Motor neuron (in vitro differentiated cells): ENCODE results near the gene CDKL1. TPM values are rescaled to one million over a fixed set of nuclear protein-coding genes. Genes with fewer than 3 reads are reported as not detected.

Experiments used
- ATAC-seq, 8 experiments: fragments of 200-7000 bp; cut with Tn5 transposase; replicated peaks in 6 of 8; 2 replicates each; pipeline ENCODE4 v1.8.0; 2021; ENCODE audit warnings: mild to moderate bottlenecking in 8 of 8, moderate library complexity in 8 of 8
- H3K27ac ChIP-seq, 2 donors: fragments of 250-450 bp; sonication (Bioruptor Pico); 2 replicates each; pipeline ENCODE4 v1.9.0; 2021; ENCODE audit warnings: antibody characterized with exemption in 2 of 2, mild to moderate bottlenecking in 2 of 2, moderate library complexity in 1 of 2
- H3K4me1 ChIP-seq, 2 donors: fragments of 250-450 bp; sonication (Bioruptor Pico); replicated peaks in 1 of 2; 2 replicates each; pipeline ENCODE4 v1.6.1; 2021; ENCODE audit warnings: antibody characterized with exemption in 2 of 2, mild to moderate bottlenecking in 2 of 2, moderate library complexity in 1 of 2
- H3K4me3 ChIP-seq, 5 donors: fragments of 250-450 bp; sonication (Bioruptor Pico); 2 replicates each; pipeline ENCODE4 v1.9.0; 2021; ENCODE audit warnings: antibody characterized with exemption in 5 of 5, mild to moderate bottlenecking in 5 of 5, moderate library complexity in 4 of 5
- WGBS, 10 experiments: fragments of 450-650 bp; shearing (Covaris generic); methylation state at CpG; one replicate each; pipeline ENCODE4 v1.0.0; 2022; 5-methylcytosine and 5-hydroxymethylcytosine counted together
- in situ Hi-C, 9 experiments: fragments of 400-800 bp; cut with MboI; loops; one replicate each; pipeline ENCODE4 v1.15.0; 2021; ENCODE audit warnings: low sequenced_read_pairs in 9 of 9, low pct_unique_long_range_greater_than_20kb in 2 of 9; ENCODE audit not compliant: unreplicated experiment in 9 of 9
- total RNA-seq, 8 experiments: library from RNA; unstranded; fragments of 300-600 nt; gene quantifications; 2 replicates each; pipeline versions ENCODE4 v1.2.3 to v1.2.4, GENCODE V29; 2022

CDKL1 gene
- total RNA-seq, 8 experiments from 2014 or later, result 1.2 to 8.4 (median 2.5) TPM

GRCh38 chr14:50400461-50400860 is 3.8 kb upstream of the CDKL1 start:
- Histone ChIP-seq H3K4me1 (peaks cover 0 to 7% of the 10 kb centered on the region in 2 donors), H3K4me3 (no peak overlapping the region), H3K27ac (no peak overlapping the region)
- no peak for ATAC-seq
- in situ Hi-C loops, result no loop called here
- 69 to 100% (median 94%) methylated on average over 1 to 2 of the region's 2 CpGs; no CpG with 5 or more reads in 3 of the 10 experiments for WGBS, 10 experiments

GRCh38 chr14:50399251-50400032 is 2.8 kb upstream of the CDKL1 start:
- in situ Hi-C loops, result no loop called here
- WGBS, 10 experiments, result 0 to 92% (median 79%) methylated on average over 2 to 6 of the region's 6 CpGs
- Histone ChIP-seq H3K4me1 (peaks cover 0 to 7% of the 10 kb centered on the region in 2 donors), H3K27ac (no peak overlapping the region), H3K4me3 (no peak overlapping the region)
- ATAC-seq, result no peak

- in situ Hi-C loops, result no loop called here
- ATAC-seq, result no peak
- Histone ChIP-seq H3K4me1 (peaks cover 0 to 7% of the 10 kb centered on the region in 2 donors), H3K4me3 (no peak overlapping the region), H3K27ac (no peak overlapping the region)
- 86 to 100% (median 100%) methylated on average over 1 to 2 of the region's 2 CpGs; no CpG with 5 or more reads in 1 of the 10 experiments for WGBS, 10 experiments
These were observed 1.5 kb upstream of the CDKL1 start for GRCh38 chr14:50398189-50398580.

- peaks cover 0 to 7% of the 10 kb centered on the region in 2 donors for H3K4me1 ChIP-seq
- ATAC-seq, result peak in 3 of 8 experiments; percentile 1 to 7 (median 2)
- H3K27ac ChIP-seq, result no peak overlapping the region
- in situ Hi-C loops, result no loop called here
- 0 to 75% (median 28%) methylated on average over 1 to 9 of the region's 9 CpGs; no CpG with 5 or more reads in 2 of the 10 experiments for WGBS, 10 experiments
- H3K4me3 ChIP-seq, result peak overlapping the region; percentile 43 to 52 (median 47)
These were observed 908 bp upstream of the CDKL1 start for GRCh38 chr14:50397390-50398188.

GRCh38 chr14:50395448-50395847 is 1.2 kb downstream of the CDKL1 start:
- Histone ChIP-seq H3K27ac (no peak overlapping the region), H3K4me3 (no peak overlapping the region), H3K4me1 (peaks cover 0 to 7% of the 10 kb centered on the region in 2 donors)
- in situ Hi-C loops, result no loop called here
- ATAC-seq, result no peak
- WGBS, 10 experiments, result 17 to 100% (median 85%) methylated on average over 1 to 5 of the region's 5 CpGs

GRCh38 chr14:50394713-50395112 is 2.0 kb downstream of the CDKL1 start:
- ATAC-seq, result no peak
- H3K4me3 ChIP-seq, result no peak overlapping the region
- peaks cover 0 to 7% of the 10 kb centered on the region in 2 donors for H3K4me1 ChIP-seq
- WGBS, 10 experiments, result 54 to 100% (median 91%) methylated on average over 2 to 5 of the region's 5 CpGs
- H3K27ac ChIP-seq, result no peak overlapping the region
- in situ Hi-C loops, result no loop called here

GRCh38 chr14:50389668-50390441 is 6.8 kb downstream of the CDKL1 start:
- Histone ChIP-seq H3K4me3 (no peak overlapping the region), H3K4me1 (no peaks in the 10 kb centered on the region), H3K27ac (no peak overlapping the region)
- in situ Hi-C loops, result no loop called here
- no peak for ATAC-seq
- WGBS, 10 experiments, result 77 to 100% (median 84%) methylated on average over 1 to 7 of the region's 9 CpGs; no CpG with 5 or more reads in 1 of the 10 experiments

GRCh38 chr14:50388256-50388931 is 8.3 kb downstream of the CDKL1 start:
- ATAC-seq, result peak in 2 of 8 experiments; percentile 38 to 53
- WGBS, 10 experiments, result 26 to 100% (median 80%) methylated on average over 2 to 5 of the region's 9 CpGs; no CpG with 5 or more reads in 3 of the 10 experiments
- H3K4me1 ChIP-seq, result no peaks in the 10 kb centered on the region

GRCh38 chr14:50387548-50387947 is 9.1 kb downstream of the CDKL1 start:
- no peaks in the 10 kb centered on the region for H3K4me1 ChIP-seq
- 100% methylated on average over 1 of the region's 1 CpG; no CpG with 5 or more reads in 5 of the 10 experiments for WGBS, 10 experiments
- in situ Hi-C loops, result no loop called here
- H3K27ac ChIP-seq, result no peak overlapping the region
- H3K4me3 ChIP-seq, result no peak overlapping the region
- ATAC-seq, result no peak

More at GRCh38 chr14:50388256-50388931, 8.3 kb downstream of the CDKL1 start:
- in situ Hi-C loops, result no loop called here
- no peak overlapping the region for H3K4me3 ChIP-seq
- no peak overlapping the region for H3K27ac ChIP-seq

- WGBS, 10 experiments, result 33 to 90% (median 54%) methylated on average over 1 to 3 of the region's 3 CpGs; no CpG with 5 or more reads in 1 of the 10 experiments
- Histone ChIP-seq H3K4me3 (no peak overlapping the region), H3K4me1 (no peaks in the 10 kb centered on the region), H3K27ac (no peak overlapping the region)
- in situ Hi-C loops, result no loop called here
- ATAC-seq, result peak in 1 of 8 experiments; percentile 33
These were observed 13.0 kb downstream of the CDKL1 start for GRCh38 chr14:50383618-50384225.

GRCh38 chr14:50381823-50382287 is 14.8 kb downstream of the CDKL1 start:
- Histone ChIP-seq H3K27ac (no peak overlapping the region), H3K4me3 (no peak overlapping the region), H3K4me1 (peaks cover 9 to 13% of the 10 kb centered on the region in 2 donors)
- WGBS, 10 experiments, result 86 to 100% (median 95%) methylated on average over 1 to 14 of the region's 14 CpGs; no CpG with 5 or more reads in 1 of the 10 experiments
- ATAC-seq, result no peak
- in situ Hi-C loops, result no loop called here

- in situ Hi-C loops, result no loop called here
- H3K4me1 ChIP-seq, result peaks cover 9 to 13% of the 10 kb centered on the region in 2 donors
- ATAC-seq, result no peak
- H3K27ac ChIP-seq, result no peak overlapping the region
- 73 to 100% (median 100%) methylated on average over 1 of the region's 1 CpG; no CpG with 5 or more reads in 7 of the 10 experiments for WGBS, 10 experiments
- no peak overlapping the region for H3K4me3 ChIP-seq
These were observed 15.7 kb downstream of the CDKL1 start for GRCh38 chr14:50381008-50381407.
